Measurements from ENCODE around the gene PELI2. TPM values are rescaled to one million over a fixed set of nuclear protein-coding genes. Genes with fewer than 3 reads are reported as not detected.

The PELI2 gene
- total and polyA plus RNA-seq, 2 of the 4 experiments (the other 2 are of a cell fraction): 6.0 to 36.7 TPM

DNA sequence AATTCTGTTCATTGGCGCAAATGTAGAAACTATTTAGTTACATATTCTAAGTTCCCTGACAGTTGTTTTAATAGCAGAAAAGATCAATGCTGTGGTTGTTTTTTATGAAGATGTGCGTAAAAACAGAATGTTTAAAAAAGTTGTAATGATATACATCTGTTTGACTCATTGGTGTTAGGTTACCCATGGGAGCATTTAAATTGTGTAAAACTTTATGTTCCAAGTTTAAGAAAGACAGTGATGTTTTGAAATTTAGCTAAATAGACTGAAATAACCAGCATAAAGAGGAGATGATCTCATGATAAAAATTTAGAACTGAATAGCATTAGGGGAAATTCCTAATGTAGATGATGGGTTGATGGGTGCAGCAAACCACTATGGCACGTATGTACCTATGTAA is 3.6 kb downstream of the PELI2 start:
- Histone ChIP-seq H3K9ac (ENCODE audit: low read depth, low read length) (no peak overlapping the region), H2AK9ac (replicated peaks; ENCODE audit: low read depth, low read length, poor library complexity) (no peak overlapping the region), H4K8ac (ENCODE audit: low read depth in 2 of 2, low read length in 2 of 2) (no peak overlapping the region), H2BK120ac (ENCODE audit: low read depth, low read length) (no peak overlapping the region), H2BK15ac (ENCODE audit: low read depth, low read length) (no peak overlapping the region), H3K27me3 (ENCODE audit: control insufficient read depth, insufficient read depth, low read length) (no peaks in the 10 kb centered on the region), H3K36me3 (ENCODE audit: control insufficient read depth, insufficient read depth, low read length) (no peaks in the 10 kb centered on the region), H4K91ac (ENCODE audit: insufficient read depth, low read depth, low read length) (no peak overlapping the region), H3K4ac (ENCODE audit: low read depth, low read length) (no peak overlapping the region), H3K4me2 (ENCODE audit: low read depth, low read length) (peak overlapping the region; percentile 68), H3K18ac (ENCODE audit: low read depth, low read length) (no peak overlapping the region), H3K79me1 (ENCODE audit: low read depth in 1 of 2, low read length in 2 of 2) (peaks cover 31 to 65% of the 10 kb centered on the region in 2 experiments), H3K4me1 (ENCODE audit: control insufficient read depth, insufficient read depth, low read length) (peaks cover 14% of the 10 kb centered on the region), H2BK5ac (ENCODE audit: low read depth, low read length, poor library complexity, severe bottlenecking) (no peak overlapping the region), H2BK20ac (ENCODE audit: low read depth, low read length) (no peak overlapping the region), H3K14ac (replicated peaks; ENCODE audit: low read depth, low read length) (no peak overlapping the region), H3K56ac (ENCODE audit: extremely low read depth, insufficient read depth, low read length) (no peak overlapping the region), H4K20me1 (ENCODE audit: insufficient read depth, low read length) (peaks cover 51% of the 10 kb centered on the region), H3K23ac (ENCODE audit: low read depth, low read length) (no peak overlapping the region), H3K27ac (ENCODE audit: insufficient read depth, low read length) (no peak overlapping the region), H3K4me3 (ENCODE audit: insufficient read depth, low read depth, low read length) (no peak overlapping the region), H2AK5ac (ENCODE audit: low read depth, low read length) (no peak overlapping the region), H2AFZ (replicated peaks; ENCODE audit: low read length, poor library complexity) (no peak overlapping the region), H3K9me1 (ENCODE audit: insufficient read depth, low read length) (peaks cover 20% of the 10 kb centered on the region), H4K5ac (ENCODE audit: low read depth, low read length) (no peak overlapping the region), H3K9me3 (ENCODE audit: control insufficient read depth, insufficient read depth, low read length) (no peaks in the 10 kb centered on the region)
- POLR2A ChIA-PET (ENCODE audit: unreplicated experiment): no interaction called here
- WGBS, 2 experiments (ENCODE audit: extremely low coverage in 2 of 2, insufficient read length in 1 of 2): no CpG with 5 or more reads among the region's 3 CpGs
- ATAC-seq (ENCODE audit: low read depth) (no peak), DNase-seq (peak; percentile 82)
- peak; percentile 4; the same call in 1 of the 2 replicates for TF ChIP-seq FOS (IDR thresholded peaks at IDR 0.05; ENCODE audit: low read depth, low read length)
- TF ChIP-seq, protein P1, sequence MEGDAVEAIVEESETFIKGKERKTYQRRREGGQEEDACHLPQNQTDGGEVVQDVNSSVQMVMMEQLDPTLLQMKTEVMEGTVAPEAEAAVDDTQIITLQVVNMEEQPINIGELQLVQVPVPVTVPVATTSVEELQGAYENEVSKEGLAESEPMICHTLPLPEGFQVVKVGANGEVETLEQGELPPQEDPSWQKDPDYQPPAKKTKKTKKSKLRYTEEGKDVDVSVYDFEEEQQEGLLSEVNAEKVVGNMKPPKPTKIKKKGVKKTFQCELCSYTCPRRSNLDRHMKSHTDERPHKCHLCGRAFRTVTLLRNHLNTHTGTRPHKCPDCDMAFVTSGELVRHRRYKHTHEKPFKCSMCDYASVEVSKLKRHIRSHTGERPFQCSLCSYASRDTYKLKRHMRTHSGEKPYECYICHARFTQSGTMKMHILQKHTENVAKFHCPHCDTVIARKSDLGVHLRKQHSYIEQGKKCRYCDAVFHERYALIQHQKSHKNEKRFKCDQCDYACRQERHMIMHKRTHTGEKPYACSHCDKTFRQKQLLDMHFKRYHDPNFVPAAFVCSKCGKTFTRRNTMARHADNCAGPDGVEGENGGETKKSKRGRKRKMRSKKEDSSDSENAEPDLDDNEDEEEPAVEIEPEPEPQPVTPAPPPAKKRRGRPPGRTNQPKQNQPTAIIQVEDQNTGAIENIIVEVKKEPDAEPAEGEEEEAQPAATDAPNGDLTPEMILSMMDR (conservative IDR thresholded peaks at IDR 0.05; ENCODE audit: low read depth, low read length): no peak
- dilution Hi-C loops (cut with HindIII; ENCODE audit: low sequenced_read_pairs, unreplicated experiment) (no loop called here), intact Hi-C loops (cut with micrococcal nuclease) (loop anchor here (1.0 to 5.0 kb wide), 2 partner anchors 75 to 122 kb away; no protein-coding TSS in a partner anchor), in situ Hi-C loops (cut with MboI; ENCODE audit: low sequenced_read_pairs) (loop anchor here (25.0 kb wide), 1 partner anchor 410 kb away; no protein-coding TSS in a partner anchor)
- BruUV-seq (replicated peaks): no TSS peak
- CTCF ChIA-PET: interaction anchor here (0.6 to 0.7 kb wide), 2 partner anchors 45 to 676 kb away, joined by 3 read pairs; no protein-coding TSS in a partner anchor
